Measurements from ENCODE around the gene MEOX1.

Gene MEOX1

GRCh38 chr17:43680461-43680860, 18.7 kb upstream of the MEOX1 start:
- DNase-seq (ENCODE audit: low read depth in 2 of 2): no peak

GRCh38 chr17:43679911-43680310, 18.2 kb upstream of the MEOX1 start:
- DNase-seq (ENCODE audit: low read depth in 2 of 2): no peak

GRCh38 chr17:43679401-43679800, 17.7 kb upstream of the MEOX1 start:
- no peak for DNase-seq (ENCODE audit: low read depth in 2 of 2)

- DNase-seq (ENCODE audit: low read depth in 2 of 2): no peak
Observed at GRCh38 chr17:43676471-43676870, 14.7 kb upstream of the MEOX1 start.

- DNase-seq (ENCODE audit: low read depth in 2 of 2): no peak
Observed at GRCh38 chr17:43674394-43674793, 12.7 kb upstream of the MEOX1 start.

GRCh38 chr17:43673516-43674323, 12.0 kb upstream of the MEOX1 start:
- peak; percentile 43 to 54 for DNase-seq (ENCODE audit: low read depth in 2 of 2)

GRCh38 chr17:43671755-43672519, 10.2 kb upstream of the MEOX1 start:
- no peak for DNase-seq (ENCODE audit: low read depth in 2 of 2)

- DNase-seq (ENCODE audit: low read depth in 2 of 2): no peak
Observed at GRCh38 chr17:43671031-43671692, 9.4 kb upstream of the MEOX1 start.

- no peak for DNase-seq (ENCODE audit: low read depth in 2 of 2)
Observed at GRCh38 chr17:43670645-43671030, 8.9 kb upstream of the MEOX1 start.

- DNase-seq (ENCODE audit: low read depth in 2 of 2): no peak
Observed at GRCh38 chr17:43669971-43670644, 8.4 kb upstream of the MEOX1 start.

- DNase-seq (ENCODE audit: low read depth in 2 of 2): no peak
Observed at GRCh38 chr17:43667947-43668348, 6.2 kb upstream of the MEOX1 start.

GRCh38 chr17:43667506-43667905, 5.8 kb upstream of the MEOX1 start:
- no peak for DNase-seq (ENCODE audit: low read depth in 2 of 2)

GRCh38 chr17:43665937-43666236, 4.2 kb upstream of the MEOX1 start:
- DNase-seq (ENCODE audit: low read depth in 2 of 2): no peak

- no peak for DNase-seq (ENCODE audit: low read depth in 2 of 2)
Observed at GRCh38 chr17:43665084-43665936, 3.6 kb upstream of the MEOX1 start.

- no peak for DNase-seq (ENCODE audit: low read depth in 2 of 2)
Observed at GRCh38 chr17:43664096-43664495, 2.4 kb upstream of the MEOX1 start.

GRCh38 chr17:43663383-43663782, 1.7 kb upstream of the MEOX1 start:
- no peak for DNase-seq (ENCODE audit: low read depth in 2 of 2)

- no peak for DNase-seq (ENCODE audit: low read depth in 2 of 2)
Observed at GRCh38 chr17:43662413-43663141, 855 bp upstream of the MEOX1 start.

GRCh38 chr17:43660816-43661493, 767 bp downstream of the MEOX1 start:
- no peak for DNase-seq (ENCODE audit: low read depth in 2 of 2)

- DNase-seq (ENCODE audit: low read depth in 2 of 2): no peak
Observed at GRCh38 chr17:43659823-43660617, 1.7 kb downstream of the MEOX1 start.

Data from activated CD8-positive, alpha-beta memory T cell treated with anti-CD3 and anti-CD28 coated beads for 4 hours (primary cell).